ENCODE data around the gene MPPED2. TPM values are rescaled to one million over a fixed set of nuclear protein-coding genes. Genes with fewer than 3 reads are reported as not detected.

MPPED2 gene
- total RNA-seq, 1 donor from 2014 or later: not detected

DNA sequence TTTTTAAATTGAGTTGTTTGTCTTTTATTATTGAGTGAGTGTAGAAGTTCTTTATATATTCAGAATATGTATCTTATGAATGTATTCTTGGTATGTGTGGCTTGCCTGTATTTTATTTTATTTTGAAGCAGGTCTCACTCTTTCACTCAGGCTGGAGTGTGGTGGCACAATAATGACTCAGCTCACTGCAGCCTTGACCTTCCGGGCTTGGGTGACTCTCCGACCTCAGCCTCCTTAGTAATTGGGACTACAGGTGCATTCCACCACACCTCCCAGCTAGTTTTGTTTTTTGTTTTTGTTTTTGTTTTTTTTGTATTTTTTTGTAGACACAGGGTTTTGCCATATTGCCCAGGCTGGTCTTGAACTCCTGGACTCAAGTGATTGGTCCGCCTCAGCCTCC lies 24.5 kb upstream of the MPPED2 start:
- FAIRE-seq: no peak
- no peaks in the 10 kb centered on the region for H3K36me3 ChIP-seq (ENCODE audit: control insufficient read depth, insufficient read depth, low read length)
- no peak overlapping the region for H3K4me3 ChIP-seq (ENCODE audit: low read depth, low read length)
- no peaks in the 10 kb centered on the region for H3K27me3 ChIP-seq (ENCODE audit: control insufficient read depth, insufficient read depth, low read length)
- DNase-seq (ENCODE audit: low read depth): no peak
- TF ChIP-seq, protein P1, sequence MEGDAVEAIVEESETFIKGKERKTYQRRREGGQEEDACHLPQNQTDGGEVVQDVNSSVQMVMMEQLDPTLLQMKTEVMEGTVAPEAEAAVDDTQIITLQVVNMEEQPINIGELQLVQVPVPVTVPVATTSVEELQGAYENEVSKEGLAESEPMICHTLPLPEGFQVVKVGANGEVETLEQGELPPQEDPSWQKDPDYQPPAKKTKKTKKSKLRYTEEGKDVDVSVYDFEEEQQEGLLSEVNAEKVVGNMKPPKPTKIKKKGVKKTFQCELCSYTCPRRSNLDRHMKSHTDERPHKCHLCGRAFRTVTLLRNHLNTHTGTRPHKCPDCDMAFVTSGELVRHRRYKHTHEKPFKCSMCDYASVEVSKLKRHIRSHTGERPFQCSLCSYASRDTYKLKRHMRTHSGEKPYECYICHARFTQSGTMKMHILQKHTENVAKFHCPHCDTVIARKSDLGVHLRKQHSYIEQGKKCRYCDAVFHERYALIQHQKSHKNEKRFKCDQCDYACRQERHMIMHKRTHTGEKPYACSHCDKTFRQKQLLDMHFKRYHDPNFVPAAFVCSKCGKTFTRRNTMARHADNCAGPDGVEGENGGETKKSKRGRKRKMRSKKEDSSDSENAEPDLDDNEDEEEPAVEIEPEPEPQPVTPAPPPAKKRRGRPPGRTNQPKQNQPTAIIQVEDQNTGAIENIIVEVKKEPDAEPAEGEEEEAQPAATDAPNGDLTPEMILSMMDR (IDR thresholded peaks at IDR 0.05; ENCODE audit: insufficient read depth, low read length, severe bottlenecking): no peak

DNA sequence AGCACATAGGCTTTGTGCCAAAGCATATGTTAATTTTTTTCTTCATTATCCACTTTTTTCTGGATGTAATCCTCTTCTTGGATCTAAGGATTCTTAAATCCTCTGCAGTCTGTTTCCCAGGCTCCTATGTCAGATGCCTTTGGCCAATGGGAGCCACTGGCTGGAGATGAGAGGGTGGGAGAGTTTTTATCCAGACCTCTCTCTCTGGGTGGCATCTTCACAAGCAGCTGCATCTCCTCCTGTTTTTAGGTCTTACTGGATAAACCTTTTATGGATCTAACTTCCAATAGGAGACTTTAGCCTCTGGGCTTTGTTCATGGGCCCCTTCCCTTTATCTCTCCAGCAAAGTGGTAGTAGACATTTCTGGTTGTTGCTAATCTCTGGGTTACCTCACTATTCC lies 22.4 kb upstream of the MPPED2 start:
- Histone ChIP-seq H3K27me3 (ENCODE audit: control insufficient read depth, insufficient read depth, low read length) (no peaks in the 10 kb centered on the region), H3K36me3 (ENCODE audit: control insufficient read depth, insufficient read depth, low read length) (no peaks in the 10 kb centered on the region), H3K4me3 (ENCODE audit: low read depth, low read length) (no peak overlapping the region)
- TF ChIP-seq, protein P1 (IDR thresholded peaks at IDR 0.05; ENCODE audit: insufficient read depth, low read length, severe bottlenecking): no peak
- DNase-seq (ENCODE audit: low read depth) (no peak), FAIRE-seq (no peak)

DNA sequence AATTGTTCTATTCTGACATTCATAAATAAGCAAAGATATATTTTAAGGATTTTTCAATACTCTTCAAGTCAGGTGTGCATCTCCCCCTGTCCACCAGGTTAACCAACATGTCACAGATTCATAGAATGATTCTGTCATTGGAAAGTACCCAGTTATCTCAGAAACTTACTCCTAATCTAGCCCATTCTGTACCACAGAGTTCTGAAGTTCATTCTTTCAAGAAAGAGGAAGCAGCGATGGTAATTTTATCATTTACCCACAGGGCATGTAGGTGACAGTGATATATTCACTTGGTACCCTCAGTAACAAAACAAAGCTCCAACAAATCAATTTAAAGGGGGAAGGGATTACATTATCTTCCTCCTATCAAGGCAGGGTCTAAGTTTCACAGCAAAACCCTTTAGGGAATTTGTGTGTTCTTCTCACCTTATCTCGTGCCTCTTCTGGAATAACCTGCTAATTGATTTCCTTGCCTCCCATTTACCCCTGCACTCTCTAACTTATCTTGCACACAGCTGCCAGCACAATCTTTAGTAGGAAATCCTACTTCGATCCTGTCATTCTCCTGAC lies 19.0 kb upstream of the MPPED2 start:
- H3K36me3 ChIP-seq (ENCODE audit: control insufficient read depth, insufficient read depth, low read length): no peaks in the 10 kb centered on the region
- TF ChIP-seq, protein P1 (IDR thresholded peaks at IDR 0.05; ENCODE audit: insufficient read depth, low read length, severe bottlenecking): no peak
- DNase-seq (ENCODE audit: low read depth) (no peak), FAIRE-seq (no peak)
- H3K27me3 ChIP-seq (ENCODE audit: control insufficient read depth, insufficient read depth, low read length): no peaks in the 10 kb centered on the region
- no peak overlapping the region for H3K4me3 ChIP-seq (ENCODE audit: low read depth, low read length)

DNA sequence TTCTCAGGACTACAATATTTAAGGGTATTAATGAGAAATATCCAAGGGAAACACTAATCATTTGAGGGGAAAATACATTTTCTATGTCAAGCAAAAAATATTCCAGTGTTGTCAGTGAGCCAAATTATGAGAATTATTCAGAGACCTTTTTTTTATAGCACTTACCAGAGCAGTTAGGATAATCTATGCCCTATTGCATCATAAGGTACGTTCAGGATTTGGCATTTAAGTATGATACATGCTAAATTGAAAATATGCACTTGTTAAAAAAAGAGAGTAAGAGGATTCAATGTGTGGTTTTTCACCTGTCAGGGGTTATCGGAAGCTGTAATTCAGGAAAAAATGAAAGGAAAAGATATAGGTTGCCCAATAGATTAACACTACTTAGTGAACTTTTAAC lies 17.2 kb upstream of the MPPED2 start:
- TF ChIP-seq, protein P1 (IDR thresholded peaks at IDR 0.05; ENCODE audit: insufficient read depth, low read length, severe bottlenecking): no peak
- H3K27me3 ChIP-seq (ENCODE audit: control insufficient read depth, insufficient read depth, low read length): no peaks in the 10 kb centered on the region
- no peaks in the 10 kb centered on the region for H3K36me3 ChIP-seq (ENCODE audit: control insufficient read depth, insufficient read depth, low read length)
- no peak for DNase-seq (ENCODE audit: low read depth)
- FAIRE-seq: no peak
- no peak overlapping the region for H3K4me3 ChIP-seq (ENCODE audit: low read depth, low read length)

DNA sequence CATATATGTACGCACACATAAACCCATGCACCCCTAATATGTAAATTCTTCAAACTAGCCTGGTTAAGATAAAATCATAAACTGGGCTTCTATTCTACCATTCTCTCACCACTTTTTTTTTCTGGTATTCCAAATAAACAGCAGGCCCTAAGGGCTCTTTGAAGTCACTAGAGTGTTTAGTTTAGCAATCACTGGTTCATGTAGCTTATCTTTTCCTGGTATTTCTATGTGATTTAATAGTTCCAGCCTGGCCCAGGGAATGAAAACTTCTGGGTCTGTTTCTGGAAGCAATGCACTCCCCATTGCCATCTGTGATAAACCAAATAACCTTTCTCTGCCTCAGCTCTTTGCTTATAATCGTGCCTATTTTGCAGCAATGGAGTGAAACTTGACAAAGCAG lies 10.7 kb upstream of the MPPED2 start:
- Histone ChIP-seq H3K4me3 (ENCODE audit: low read depth, low read length) (no peak overlapping the region), H3K27me3 (ENCODE audit: control insufficient read depth, insufficient read depth, low read length) (no peaks in the 10 kb centered on the region), H3K36me3 (ENCODE audit: control insufficient read depth, insufficient read depth, low read length) (no peaks in the 10 kb centered on the region)
- DNase-seq (ENCODE audit: low read depth) (no peak), FAIRE-seq (no peak)
- TF ChIP-seq, protein P1 (IDR thresholded peaks at IDR 0.05; ENCODE audit: insufficient read depth, low read length, severe bottlenecking): no peak

DNA sequence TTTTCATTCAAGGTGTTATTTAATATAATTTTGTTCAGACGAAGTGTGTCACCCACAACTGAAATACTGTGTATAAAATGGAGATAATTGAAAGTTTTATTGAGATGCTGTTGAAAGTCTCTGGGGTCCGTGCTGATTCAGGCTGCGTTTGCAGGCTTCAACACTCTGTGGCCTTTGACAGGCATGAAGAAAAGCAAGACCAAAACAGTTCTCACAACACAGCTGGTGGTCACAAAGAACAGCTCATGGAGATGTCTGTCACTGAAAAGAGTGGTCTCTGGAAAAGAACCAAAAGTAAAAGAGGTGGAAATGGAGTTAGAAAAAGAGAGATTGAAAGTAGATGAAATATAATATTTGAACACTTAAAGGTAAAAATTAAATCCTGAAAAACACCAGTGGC lies 9.8 kb upstream of the MPPED2 start:
- no peak for FAIRE-seq
- no peak for DNase-seq (ENCODE audit: low read depth)
- TF ChIP-seq, protein P1 (IDR thresholded peaks at IDR 0.05; ENCODE audit: insufficient read depth, low read length, severe bottlenecking): no peak
- Histone ChIP-seq H3K27me3 (ENCODE audit: control insufficient read depth, insufficient read depth, low read length) (no peaks in the 10 kb centered on the region), H3K36me3 (ENCODE audit: control insufficient read depth, insufficient read depth, low read length) (no peaks in the 10 kb centered on the region), H3K4me3 (ENCODE audit: low read depth, low read length) (no peak overlapping the region)

All from bronchial epithelial cell (primary cell).